ENCODE measurements around the gene PRKCE. TPM values are rescaled to one million over a fixed set of nuclear protein-coding genes. Genes with fewer than 3 reads are reported as not detected.

The PRKCE gene
- polyA plus RNA-seq, 4 donors = 7.9 to 9.2 (median 8.5) TPM

GRCh38 chr2:46051085-46051484 is 399.6 kb downstream of the PRKCE start:
- no peak for DNase-seq (ENCODE audit: low read depth in 4 of 4, low spot score in 2 of 4)

GRCh38 chr2:46053564-46053963 is 402.1 kb downstream of the PRKCE start:
- no peak for DNase-seq (ENCODE audit: low read depth in 4 of 4, low spot score in 2 of 4)

GRCh38 chr2:46056541-46056940 is 405.1 kb downstream of the PRKCE start:
- no peak for DNase-seq (ENCODE audit: low read depth in 4 of 4, low spot score in 2 of 4)

- DNase-seq (ENCODE audit: low read depth in 4 of 4, low spot score in 2 of 4) = no peak
Measured at GRCh38 chr2:46058140-46058539, 406.7 kb downstream of the PRKCE start.

GRCh38 chr2:46062637-46063412 is 411.4 kb downstream of the PRKCE start:
- DNase-seq (ENCODE audit: low read depth in 4 of 4, low spot score in 2 of 4) = peak; percentile 58 to 81 (median 64)

- no peak for DNase-seq (ENCODE audit: low read depth in 4 of 4, low spot score in 2 of 4)
Measured at GRCh38 chr2:46064396-46064795, 412.9 kb downstream of the PRKCE start.

- no peak for DNase-seq (ENCODE audit: low read depth in 4 of 4, low spot score in 2 of 4)
Measured at GRCh38 chr2:46065152-46065551, 413.7 kb downstream of the PRKCE start.

- no peak for DNase-seq (ENCODE audit: low read depth in 4 of 4, low spot score in 2 of 4)
Measured at GRCh38 chr2:46066116-46066515, 414.6 kb downstream of the PRKCE start.

GRCh38 chr2:46066601-46067000 is 415.1 kb downstream of the PRKCE start:
- no peak for DNase-seq (ENCODE audit: low read depth in 4 of 4, low spot score in 2 of 4)

- no peak for DNase-seq (ENCODE audit: low read depth in 4 of 4, low spot score in 2 of 4)
Measured at GRCh38 chr2:46067062-46067461, 415.6 kb downstream of the PRKCE start.

- no peak for DNase-seq (ENCODE audit: low read depth in 4 of 4, low spot score in 2 of 4)
Measured at GRCh38 chr2:46067501-46068305, 416.2 kb downstream of the PRKCE start.

GRCh38 chr2:46068636-46069035 is 417.2 kb downstream of the PRKCE start:
- no peak for DNase-seq (ENCODE audit: low read depth in 4 of 4, low spot score in 2 of 4)

- DNase-seq (ENCODE audit: low read depth in 4 of 4, low spot score in 2 of 4) = no peak
Measured at GRCh38 chr2:46071074-46071473, 419.6 kb downstream of the PRKCE start.

- DNase-seq (ENCODE audit: low read depth in 4 of 4, low spot score in 2 of 4) = no peak
Measured at GRCh38 chr2:46072101-46072820, 420.8 kb downstream of the PRKCE start.

- DNase-seq (ENCODE audit: low read depth in 4 of 4, low spot score in 2 of 4) = no peak
Measured at GRCh38 chr2:46073540-46074046, 422.1 kb downstream of the PRKCE start.

GRCh38 chr2:46074501-46074900 is 423.0 kb downstream of the PRKCE start:
- DNase-seq (ENCODE audit: low read depth in 4 of 4, low spot score in 2 of 4) = no peak

GRCh38 chr2:46075848-46076247 is 424.4 kb downstream of the PRKCE start:
- no peak for DNase-seq (ENCODE audit: low read depth in 4 of 4, low spot score in 2 of 4)

GRCh38 chr2:46076251-46076650 is 424.8 kb downstream of the PRKCE start:
- no peak for DNase-seq (ENCODE audit: low read depth in 4 of 4, low spot score in 2 of 4)

GRCh38 chr2:46076875-46077274 is 425.4 kb downstream of the PRKCE start:
- no peak for DNase-seq (ENCODE audit: low read depth in 4 of 4, low spot score in 2 of 4)

GRCh38 chr2:46077522-46078107 is 426.1 kb downstream of the PRKCE start:
- DNase-seq (ENCODE audit: low read depth in 4 of 4, low spot score in 2 of 4) = no peak

Measured in left renal cortex interstitium (tissue), 4 donors.